SK-N-MC (cell line): ENCODE measurements around the gene RPLP2.

Source experiments
- EZH2 ChIP-seq: fragments of 200-600 bp; sonication (generic); IDR thresholded peaks from one replicate; pipeline ENCODE4 v1.6.1; 2017; ENCODE audit warnings: antibody characterized with exemption
- POLR2AphosphoS5 ChIP-seq: IDR thresholded peaks from 2 replicates; pipeline ENCODE4 v1.6.1; 2012; ENCODE audit warnings: mild to moderate bottlenecking, low read depth, low read length, borderline replicate concordance

DNA sequence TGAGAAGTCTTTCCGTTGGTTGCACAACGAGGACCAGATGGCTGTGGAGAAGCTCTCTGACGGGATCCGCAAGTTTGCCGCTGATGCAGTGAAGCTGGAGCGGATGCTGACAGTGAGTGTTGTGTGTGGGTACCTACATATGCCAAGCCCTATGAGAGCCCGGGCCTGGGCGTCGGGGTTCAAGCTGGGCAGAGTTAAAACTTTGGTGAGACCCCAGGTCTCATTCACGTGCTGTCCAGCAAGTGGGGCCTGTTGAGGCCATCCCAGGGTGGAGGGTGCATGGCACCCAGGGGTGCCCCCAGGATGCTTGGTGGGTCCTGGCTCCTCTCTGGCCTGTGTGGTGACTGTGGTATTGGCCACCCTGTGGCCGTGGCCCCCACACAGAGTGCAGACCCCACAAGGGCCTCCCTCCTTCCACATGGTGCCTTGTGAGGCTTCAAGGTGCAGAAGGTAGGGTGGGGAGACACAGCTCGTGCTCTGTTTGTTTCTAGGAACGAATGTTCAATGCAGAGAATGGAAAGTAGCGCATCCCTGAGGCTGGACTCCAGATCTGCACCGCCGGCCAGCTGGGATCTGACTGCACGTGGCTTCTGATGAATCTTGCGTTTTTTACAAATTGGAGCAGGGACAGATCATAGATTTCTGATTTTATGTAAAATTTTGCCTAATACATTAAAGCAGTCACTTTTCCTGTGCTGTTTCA is 45.3 kb upstream of the RPLP2 start:
- no peak for TF ChIP-seq POLR2AphosphoS5
- TF ChIP-seq EZH2: no peak
